A549 (cell line): ENCODE data around the gene AAGAB. TPM values are rescaled to one million over a fixed set of nuclear protein-coding genes. Genes with fewer than 3 reads are reported as not detected.

Experiments
- ATAC-seq, 2 experiments: fragments of 200-7000 bp in 1 of 2; fragments of >200 bp in 1 of 2; cut with Nextera tagmentation in 1 of 2; cut with Tn5 transposase in 1 of 2; 3 replicates each; pipeline versions ENCODE4 v1.8.0 to v1.9.1; 2018 to 2020; ENCODE audit warnings: mild to moderate bottlenecking in 1 of 2, moderate library complexity in 1 of 2
- CTCF ChIA-PET: fragments of 300-600 bp; sonication (Branson Sonifier 250); formaldehyde crosslinking; extraction: SDS; loops from one replicate; lab custom pipeline; 2021; ENCODE audit warnings: antibody characterized with exemption, inconsistent platforms; lab: Yijun Ruan, JAX
- POLR2A ChIA-PET: fragments of 350-600 bp; formaldehyde crosslinking; extraction: SDS; loops from one replicate; lab custom pipeline; 2021; ENCODE audit warnings: antibody characterized with exemption, inconsistent platforms; lab: Yijun Ruan, JAX
- DNase-seq, 2 experiments: peaks; one replicate each; pipeline versions ENCODE4 v3.0.0 to v3.0.0-alpha.2; 2011 to 2016; ENCODE audit warnings: low read depth in 1 of 2, low spot score in 1 of 2
- FAIRE-seq: peaks from 2 replicates; lab custom pipeline; 2011; peaks lifted over from hg19 to GRCh38; lab: Jason Lieb, UNC
- H3K27ac ChIP-seq, 2 experiments: fragments of >200 bp; sonication (Bioruptor Twin); formaldehyde crosslinking; 3 replicates each; pipeline ENCODE4 v1.5.1; 2016 to 2017
- H3K4me1 ChIP-seq: fragments of >200 bp; sonication (Bioruptor Twin); formaldehyde crosslinking; 3 replicates; pipeline ENCODE4 v1.6.1; 2016
- H3K4me2 ChIP-seq: fragments of >200 bp; sonication (Bioruptor Twin); formaldehyde crosslinking; 3 replicates; pipeline ENCODE4 v1.6.1; 2016
- H3K4me3 ChIP-seq: fragments of >200 bp; sonication (Bioruptor Twin); formaldehyde crosslinking; 3 replicates; pipeline ENCODE4 v1.5.1; 2016
- H3K9me3 ChIP-seq: fragments of >200 bp; sonication (Bioruptor Twin); formaldehyde crosslinking; 3 replicates; pipeline ENCODE4 v1.6.1; 2016
- BHLHE40 ChIP-seq: IDR thresholded peaks from 2 replicates; pipeline ENCODE4 v1.6.1; 2012; ENCODE audit warnings: low read depth, low read length, inconsistent platforms
- CBX2 ChIP-seq: fragments of 200-600 bp; sonication (generic); IDR thresholded peaks from 2 replicates; pipeline ENCODE4 v1.6.1; 2016; ENCODE audit warnings: low read depth, mild to moderate bottlenecking, borderline replicate concordance
- CHD4 ChIP-seq: fragments of 200-600 bp; sonication (generic); IDR thresholded peaks from 2 replicates; pipeline ENCODE4 v1.6.1; 2016; ENCODE audit warnings: antibody characterized with exemption, mild to moderate bottlenecking, borderline replicate concordance
- E2F6 ChIP-seq: IDR thresholded peaks from 2 replicates; pipeline ENCODE4 v1.6.1; 2012; ENCODE audit warnings: low read depth, borderline replicate concordance
- ELK1 ChIP-seq: fragments of 150-350 bp; IDR thresholded peaks from 2 replicates; pipeline ENCODE4 v1.6.1; 2014; ENCODE audit warnings: low read depth, mild to moderate bottlenecking, low read length
- EP300 ChIP-seq, 2 experiments: fragments of >200 bp; sonication (Bioruptor Twin); formaldehyde crosslinking; IDR thresholded peaks; 2 replicates in 1 of 2; 3 replicates in 1 of 2; pipeline ENCODE4 v1.6.1; 2016 to 2017
- FOSB ChIP-seq: fragments of 250-450 bp; sonication (Bioruptor Pico); IDR thresholded peaks from 2 replicates; pipeline ENCODE4 v1.5.0; 2020; ENCODE audit warnings: mild to moderate bottlenecking, moderate library complexity
- FOSL2 ChIP-seq, 2 experiments: fragments of 450-650 bp in 1 of 2; fragments of >200 bp in 1 of 2; sonication (Bioruptor Twin) in 1 of 2; formaldehyde crosslinking; IDR thresholded peaks; 2 replicates each; pipeline versions ENCODE4 v1.5.0 to v1.6.1; 2016 to 2020; ENCODE audit warnings: mild to moderate bottlenecking in 1 of 2, moderate library complexity in 1 of 2
- FOXS1 ChIP-seq: fragments of 250-450 bp; sonication (Bioruptor Pico); IDR thresholded peaks from 2 replicates; pipeline ENCODE4 v1.5.0; 2020; ENCODE audit warnings: mild to moderate bottlenecking, moderate library complexity
- HDAC2 ChIP-seq: fragments of 200-600 bp; sonication (generic); IDR thresholded peaks from 2 replicates; pipeline ENCODE4 v1.6.1; 2016
- HES2 ChIP-seq: fragments of >200 bp; sonication (Bioruptor Twin); formaldehyde crosslinking; IDR thresholded peaks from 2 replicates; pipeline ENCODE4 v1.6.1; 2016
- HOXB13 ChIP-seq: fragments of 250-450 bp; sonication (Bioruptor Pico); IDR thresholded peaks from 2 replicates; pipeline ENCODE4 v1.5.0; 2020; ENCODE audit warnings: low read depth, mild to moderate bottlenecking, moderate library complexity
- NFE2L2 ChIP-seq: fragments of 150-350 bp; conservative IDR thresholded peaks from 2 replicates; pipeline ENCODE4 v1.6.1; 2014; ENCODE audit warnings: low read length
- NPAS2 ChIP-seq: fragments of 250-450 bp; sonication (Bioruptor Pico); IDR thresholded peaks from 2 replicates; pipeline ENCODE4 v1.8.0; 2022; ENCODE audit warnings: mild to moderate bottlenecking, moderate library complexity, borderline replicate concordance
- PBX3 ChIP-seq: IDR thresholded peaks from 2 replicates; pipeline ENCODE4 v1.6.1; 2012
- RAD21 ChIP-seq, 2 experiments: fragments of >200 bp in 1 of 2; sonication (Bioruptor Twin) in 1 of 2; formaldehyde crosslinking in 1 of 2; IDR thresholded peaks in 1 of 2; conservative IDR thresholded peaks in 1 of 2; 2 replicates in 1 of 2; 3 replicates in 1 of 2; pipeline ENCODE4 v1.6.1; 2012 to 2018; ENCODE audit warnings: inconsistent platforms in 1 of 2
- RARB ChIP-seq: fragments of 250-450 bp; sonication (Bioruptor Pico); IDR thresholded peaks from 2 replicates; pipeline ENCODE4 v1.8.0; 2021; ENCODE audit warnings: mild to moderate bottlenecking, moderate library complexity
- SMC3 ChIP-seq: fragments of >200 bp; sonication (Bioruptor Twin); formaldehyde crosslinking; IDR thresholded peaks from 3 replicates; pipeline ENCODE4 v1.6.1; 2018; ENCODE audit warnings: inconsistent platforms
- TP53 ChIP-seq: fragments of 250-450 bp; sonication (Bioruptor Pico); IDR thresholded peaks from 2 replicates; pipeline ENCODE4 v1.5.0; 2021; ENCODE audit warnings: mild to moderate bottlenecking, moderate library complexity
- USF2 ChIP-seq: fragments of 450-650 bp; IDR thresholded peaks from 2 replicates; pipeline ENCODE4 v1.6.1; 2014; ENCODE audit warnings: antibody characterized with exemption
- ZC3H11A ChIP-seq: fragments of 450-650 bp; IDR thresholded peaks from 2 replicates; pipeline ENCODE4 v1.6.1; 2014; ENCODE audit warnings: antibody characterized with exemption, mild to moderate bottlenecking
- ZNF302 ChIP-seq: fragments of 250-450 bp; sonication (Bioruptor Pico); IDR thresholded peaks from 2 replicates; pipeline ENCODE4 v1.9.0; 2021; ENCODE audit warnings: inconsistent platforms, mild to moderate bottlenecking, moderate library complexity
- WGBS: methylation state at CpG from one replicate; pipeline ENCODE4 v1.1.6; 2017; ENCODE audit errors: missing lambda C conversion rate; 5-methylcytosine and 5-hydroxymethylcytosine counted together
- polyA plus RNA-seq, 4 experiments: library from polyadenylated mRNA; depleted of rRNA in 3 of 4; stranded (reverse); fragments of >200 nt; fragmentation: RNase III in 1 of 4; extraction: RNeasy Plus Mini Kit Qiagen cat#74134 plus additional on column Dnase treatment in 1 of 4; gene quantifications; 2 replicates in 3 of 4; 3 replicates in 1 of 4; pipeline ENCODE4 v1.2.3, GENCODE V29; 2011 to 2017

Gene AAGAB
- polyA plus RNA-seq, 2 of the 4 experiments (the other 2 are of a cell fraction), result 68.9 to 107 TPM

- no peak for ATAC-seq
- CTCF ChIA-PET, result interaction anchor here (0.7 to 4.6 kb wide), 5 partner anchors 9 to 246 kb away, joined by 3 to 20 read pairs (median 3); no protein-coding TSS in a partner anchor
- WGBS, result 90% methylated on average over 5 of the region's 5 CpGs
- peak overlapping the region in 1 of 2 experiments; percentile 44; a peak in 3 of 6 replicates for H3K27ac ChIP-seq
- no peak overlapping the region for H3K4me3 ChIP-seq
- TF ChIP-seq NFE2L2, result no peak
- no peak for TF ChIP-seq HES2
- no peak for TF ChIP-seq NPAS2 (CRISPR knock-in tag)
- no peak for TF ChIP-seq RAD21 (conservative IDR thresholded peaks at IDR 0.05 in 1 of 2, IDR thresholded peaks at IDR 0.05 in 1 of 2)
- no peak for TF ChIP-seq CBX2
- no peak for TF ChIP-seq HOXB13
- TF ChIP-seq RARB (CRISPR knock-in tag), result no peak
- TF ChIP-seq CHD4, result no peak
- TF ChIP-seq ZC3H11A, result no peak
- no peak for TF ChIP-seq EP300 (IDR thresholded peaks at IDR 0.05)
- TF ChIP-seq BHLHE40, result no peak
- TF ChIP-seq USF2, result no peak
- TF ChIP-seq ZNF302 (CRISPR knock-in tag), result no peak
- TF ChIP-seq PBX3, result no peak
- no peak for TF ChIP-seq FOSB
- TF ChIP-seq HDAC2, result no peak
- TF ChIP-seq ELK1, result no peak
- no peak overlapping the region for H3K4me2 ChIP-seq
- H3K4me1 ChIP-seq, result peaks cover 57% of the 10 kb centered on the region
- no peak for FAIRE-seq
- H3K9me3 ChIP-seq, result no peaks in the 10 kb centered on the region
- no peak for DNase-seq
- POLR2A ChIA-PET, result no interaction called here
Measured at GRCh38 chr15:67192185-67192820, 62.2 kb downstream of the AAGAB start.

GRCh38 chr15:67190813-67191212, 63.6 kb downstream of the AAGAB start:
- WGBS, result 83% methylated on average over 8 of the region's 11 CpGs
- ATAC-seq, result peak in 1 of 2 experiments; percentile 10; a peak in 3 of 6 replicates

More at GRCh38 chr15:67190813-67191212, 63.6 kb downstream of the AAGAB start:
- Histone ChIP-seq H3K4me2 (0 out of 3 replicates have a peak overlapping the region, but pooled peaks have one; percentile 3), H3K4me1 (peaks cover 54% of the 10 kb centered on the region), H3K9me3 (no peaks in the 10 kb centered on the region), H3K4me3 (no peak overlapping the region), H3K27ac (peak overlapping the region in 1 of 2 experiments; percentile 55; a peak in 3 of 6 replicates)
- DNase-seq (peak in 1 of 2 experiments; percentile 54), FAIRE-seq (no peak)
- ChIA-PET POLR2A (no interaction called here), CTCF (interaction anchor here (0.7 to 4.6 kb wide), 8 partner anchors 9 to 645 kb away, joined by 3 to 20 read pairs (median 3); no protein-coding TSS in a partner anchor)
- TF ChIP-seq CBX2 (no peak), TP53 (CRISPR knock-in tag) (no peak), E2F6 (no peak), SMC3 (no peak), ZNF302 (CRISPR knock-in tag) (no peak), FOSB (no peak), FOSL2 (IDR thresholded peaks at IDR 0.05) (no peak), FOSL2 (CRISPR knock-in tag; IDR thresholded peaks at IDR 0.05) (no peak), FOXS1 (CRISPR knock-in tag) (no peak), EP300 (IDR thresholded peaks at IDR 0.05) (no peak)
